ENCODE results near the gene MAPK11. TPM values are rescaled to one million over a fixed set of nuclear protein-coding genes. Genes with fewer than 3 reads are reported as not detected.
A peak's percentile ranks its signal among the peaks of the same experiment; 100 is the strongest.

Gene MAPK11
- total and polyA plus RNA-seq, 2 donors (not counting 1 experiment from before 2014, with no cell fraction given): 8.1 to 9.9 TPM

DNA sequence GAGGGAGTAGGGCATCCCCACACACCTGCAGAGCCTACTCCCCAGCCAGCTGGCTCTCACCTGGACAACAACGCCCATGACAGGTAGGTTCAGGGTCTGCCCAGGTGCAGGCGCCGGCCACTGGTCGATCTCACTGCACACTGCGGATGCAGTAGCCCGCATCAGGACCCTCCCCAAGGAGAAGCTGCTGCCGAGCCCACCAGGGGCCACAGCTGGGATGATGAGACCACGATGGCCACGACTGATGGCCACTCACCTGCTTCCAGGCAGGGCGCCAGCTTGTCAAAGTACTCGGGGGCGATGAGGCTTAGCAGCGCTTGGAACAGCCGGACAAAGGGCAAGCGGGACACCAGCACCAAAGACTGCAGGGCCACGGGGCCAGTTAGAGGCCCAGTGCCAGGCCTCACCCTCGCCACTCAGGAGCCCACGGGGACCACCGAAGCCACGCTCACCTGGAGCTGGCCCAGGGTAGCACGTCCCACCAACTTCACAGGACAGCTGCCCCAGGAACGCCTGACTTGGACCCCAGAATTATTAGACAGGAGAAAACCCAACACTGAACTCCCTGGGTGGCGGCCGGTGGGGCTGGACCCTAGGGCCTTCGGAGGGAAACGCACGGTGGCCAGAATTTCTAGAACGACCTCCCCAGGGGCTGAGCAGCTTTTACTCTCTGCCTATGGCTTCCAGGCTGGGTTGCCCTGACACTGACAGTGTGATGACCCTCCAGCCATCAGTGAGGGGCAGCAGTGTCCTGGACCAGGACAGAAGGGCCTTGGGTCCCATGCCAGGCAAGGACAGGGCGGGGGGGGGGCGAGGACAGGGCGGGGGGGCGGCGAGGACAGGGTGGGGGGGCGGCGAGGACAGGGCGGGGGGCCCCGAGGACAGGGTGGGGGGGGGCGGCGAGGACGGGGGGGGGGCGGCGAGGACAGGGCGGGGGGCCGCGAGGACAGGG, 46.2 kb upstream of the MAPK11 start:
- peaks cover 0 to 2% (median 0%) of the 10 kb centered on the region in 3 donors for H3K9me3 ChIP-seq (ENCODE audit: control extremely low read depth in 1 of 3, control insufficient read depth in 2 of 3, insufficient read depth in 1 of 3, low read length in 2 of 3)
- H3K27me3 Mint-ChIP-seq: no peaks in the 10 kb centered on the region
- no peaks in the 10 kb centered on the region for H3K9me3 Mint-ChIP-seq (ENCODE audit: insufficient read depth)
- 92% methylated on average over 28 of the region's 45 CpGs for WGBS (ENCODE audit: insufficient coverage)
- H3K4me1 Mint-ChIP-seq: peaks cover 46% of the 10 kb centered on the region
- no peaks in the 10 kb centered on the region for H3K36me3 ChIP-seq (replicated peaks in 1 of 2; ENCODE audit: control extremely low read depth in 1 of 2, control insufficient read depth in 1 of 2, extremely low read depth in 1 of 2, insufficient read depth in 2 of 2, low read length in 1 of 2)
- no peak overlapping the region for H3K4me2 ChIP-seq (replicated peaks; ENCODE audit: low read depth, low read length, poor library complexity, severe bottlenecking)
- intact Hi-C loops (cut with micrococcal nuclease): no loop called here
- H3K4me1 ChIP-seq (ENCODE audit: control insufficient read depth in 2 of 2, insufficient read depth in 2 of 2, low read length in 2 of 2): peaks cover 23 to 47% of the 10 kb centered on the region in 2 donors
- H3K27ac ChIP-seq (ENCODE audit: low read length in 2 of 2): no peak overlapping the region
- DNase-seq (no peak), ATAC-seq (ENCODE audit: low read depth) (no peak)
- H3K79me2 ChIP-seq (ENCODE audit: control insufficient read depth, insufficient read depth, low read length): no peaks in the 10 kb centered on the region
- H3K4me3 ChIP-seq (ENCODE audit: control extremely low read depth in 1 of 5, extremely low read depth in 1 of 5, insufficient read depth in 1 of 5, low read depth in 2 of 5, low read length in 4 of 5): no peak overlapping the region
- no peaks in the 10 kb centered on the region for H4K20me1 ChIP-seq (ENCODE audit: control insufficient read depth, insufficient read depth, low read length, poor library complexity, severe bottlenecking)
- no peak overlapping the region for H2AFZ ChIP-seq (ENCODE audit: insufficient read depth, low read depth, low read length, poor library complexity, severe bottlenecking)
- ChIA-PET CTCF (interaction anchor here (1.0 to 5.1 kb wide), 4 partner anchors 11 to 64 kb away, joined by 4 to 37 read pairs (median 8); partner anchors contain the start of gene DENND6B), POLR2A (interaction anchor here (0.6 to 7.0 kb wide), 3 partner anchors 13 to 40 kb away, joined by 3 to 61 read pairs (median 3); no protein-coding TSS in a partner anchor)
- H3K9ac ChIP-seq (ENCODE audit: low read length): no peak overlapping the region
- no peak for TF ChIP-seq EZH2 (IDR thresholded peaks at IDR 0.05; ENCODE audit: borderline replicate concordance, insufficient read depth, low read depth, low read length, poor library complexity, severe bottlenecking)
- H3K27me3 ChIP-seq (replicated peaks in 1 of 4; ENCODE audit: control extremely low read depth in 1 of 4, control insufficient read depth in 3 of 4, insufficient read depth in 4 of 4, low read length in 3 of 4): no peaks in the 10 kb centered on the region
- H3K4me3 Mint-ChIP-seq: no peak overlapping the region
- no peak overlapping the region for H3K27ac Mint-ChIP-seq

DNA sequence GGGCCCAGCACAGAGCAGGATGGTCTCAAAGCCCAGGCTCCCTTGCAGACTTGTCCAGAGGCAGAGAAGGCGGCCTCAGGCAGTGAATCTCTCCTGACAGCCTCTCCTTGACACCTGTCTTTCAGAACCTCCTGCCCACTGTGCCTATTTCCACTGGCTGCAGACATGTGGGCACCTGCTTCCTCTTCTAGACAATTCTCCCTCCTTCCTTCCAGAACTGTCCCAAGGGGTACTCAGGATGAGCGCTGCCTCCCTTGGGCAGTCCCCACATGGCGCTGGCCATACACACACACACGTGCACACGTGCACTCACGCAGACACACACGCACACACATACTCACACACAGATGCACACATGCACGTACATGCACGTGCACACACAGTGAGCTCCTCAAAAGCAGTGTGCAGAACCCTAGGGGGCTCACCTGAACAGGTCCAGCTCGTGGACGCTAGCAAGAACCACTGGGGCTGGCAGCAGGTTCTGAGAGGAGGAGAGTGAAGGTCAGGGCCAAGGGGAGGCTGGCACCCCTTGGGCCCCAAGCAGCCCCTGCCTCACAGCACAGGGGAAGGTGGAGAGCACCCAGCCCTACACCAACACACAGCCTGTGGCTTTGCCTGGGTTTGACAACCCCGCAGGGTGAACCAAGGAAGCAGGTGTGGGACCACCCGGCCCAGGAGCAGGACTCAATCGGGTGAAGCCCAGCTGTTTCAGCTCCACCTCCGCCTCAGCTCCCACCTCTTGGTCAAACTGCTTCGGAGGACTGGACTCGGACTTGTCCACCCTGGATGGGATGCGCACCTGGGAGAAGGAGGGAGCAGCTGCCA, 45.3 kb upstream of the MAPK11 start:
- Mint-ChIP-seq H3K27ac (peak overlapping the region; percentile 97), H3K27me3 (no peaks in the 10 kb centered on the region), H3K4me1 (peaks cover 46% of the 10 kb centered on the region), H3K9me3 (ENCODE audit: insufficient read depth) (no peaks in the 10 kb centered on the region), H3K4me3 (peak overlapping the region; percentile 77)
- Histone ChIP-seq H3K27me3 (replicated peaks in 1 of 4; ENCODE audit: control extremely low read depth in 1 of 4, control insufficient read depth in 3 of 4, insufficient read depth in 4 of 4, low read length in 3 of 4) (no peaks in the 10 kb centered on the region), H3K27ac (ENCODE audit: low read length in 2 of 2) (peak overlapping the region; percentile 63 to 71), H2AFZ (ENCODE audit: insufficient read depth, low read depth, low read length, poor library complexity, severe bottlenecking) (no peak overlapping the region), H3K9ac (ENCODE audit: low read length) (no peak overlapping the region), H3K4me3 (ENCODE audit: control extremely low read depth in 1 of 5, extremely low read depth in 1 of 5, insufficient read depth in 1 of 5, low read depth in 2 of 5, low read length in 4 of 5) (no peak overlapping the region), H3K79me2 (ENCODE audit: control insufficient read depth, insufficient read depth, low read length) (no peaks in the 10 kb centered on the region), H3K4me1 (ENCODE audit: control insufficient read depth in 2 of 2, insufficient read depth in 2 of 2, low read length in 2 of 2) (peaks cover 23 to 47% of the 10 kb centered on the region in 2 donors), H3K36me3 (replicated peaks in 1 of 2; ENCODE audit: control extremely low read depth in 1 of 2, control insufficient read depth in 1 of 2, extremely low read depth in 1 of 2, insufficient read depth in 2 of 2, low read length in 1 of 2) (no peaks in the 10 kb centered on the region), H3K4me2 (replicated peaks; ENCODE audit: low read depth, low read length, poor library complexity, severe bottlenecking) (peak overlapping the region; percentile 93), H4K20me1 (ENCODE audit: control insufficient read depth, insufficient read depth, low read length, poor library complexity, severe bottlenecking) (no peaks in the 10 kb centered on the region), H3K9me3 (ENCODE audit: control extremely low read depth in 1 of 3, control insufficient read depth in 2 of 3, insufficient read depth in 1 of 3, low read length in 2 of 3) (peaks cover 0 to 2% (median 0%) of the 10 kb centered on the region in 3 donors)
- TF ChIP-seq, protein P1, sequence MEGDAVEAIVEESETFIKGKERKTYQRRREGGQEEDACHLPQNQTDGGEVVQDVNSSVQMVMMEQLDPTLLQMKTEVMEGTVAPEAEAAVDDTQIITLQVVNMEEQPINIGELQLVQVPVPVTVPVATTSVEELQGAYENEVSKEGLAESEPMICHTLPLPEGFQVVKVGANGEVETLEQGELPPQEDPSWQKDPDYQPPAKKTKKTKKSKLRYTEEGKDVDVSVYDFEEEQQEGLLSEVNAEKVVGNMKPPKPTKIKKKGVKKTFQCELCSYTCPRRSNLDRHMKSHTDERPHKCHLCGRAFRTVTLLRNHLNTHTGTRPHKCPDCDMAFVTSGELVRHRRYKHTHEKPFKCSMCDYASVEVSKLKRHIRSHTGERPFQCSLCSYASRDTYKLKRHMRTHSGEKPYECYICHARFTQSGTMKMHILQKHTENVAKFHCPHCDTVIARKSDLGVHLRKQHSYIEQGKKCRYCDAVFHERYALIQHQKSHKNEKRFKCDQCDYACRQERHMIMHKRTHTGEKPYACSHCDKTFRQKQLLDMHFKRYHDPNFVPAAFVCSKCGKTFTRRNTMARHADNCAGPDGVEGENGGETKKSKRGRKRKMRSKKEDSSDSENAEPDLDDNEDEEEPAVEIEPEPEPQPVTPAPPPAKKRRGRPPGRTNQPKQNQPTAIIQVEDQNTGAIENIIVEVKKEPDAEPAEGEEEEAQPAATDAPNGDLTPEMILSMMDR (IDR thresholded peaks at IDR 0.05): no peak
- TF ChIP-seq EZH2 (IDR thresholded peaks at IDR 0.05; ENCODE audit: borderline replicate concordance, insufficient read depth, low read depth, low read length, poor library complexity, severe bottlenecking): no peak
- CTCF ChIA-PET: interaction anchor here (0.6 to 5.1 kb wide), 11 partner anchors 8 to 210 kb away, joined by 3 to 37 read pairs (median 5); partner anchors contain the start of genes DENND6B and SCO2
- DNase-seq: peak; percentile 52
- intact Hi-C loops (cut with micrococcal nuclease): loop anchor here (2.0 kb wide), 1 partner anchor 15 kb away; no protein-coding TSS in a partner anchor
- WGBS (ENCODE audit: insufficient coverage): 47% methylated on average over 16 of the region's 18 CpGs
- POLR2A ChIA-PET: interaction anchor here (0.6 to 7.0 kb wide), 7 partner anchors 11 to 125 kb away, joined by 3 to 61 read pairs (median 6); partner anchors contain the start of gene DENND6B
- ATAC-seq (ENCODE audit: low read depth): peak; percentile 5

All from B cell (primary cell).